Fibroblast of lung (primary cell): Measurements from ENCODE around the gene GGCX.

Experiments used
- CTCF ChIP-seq, 2 donors: IDR thresholded peaks in 1 of 2; conservative IDR thresholded peaks in 1 of 2; 1 replicate in 1 of 2; 2 replicates in 1 of 2; pipeline ENCODE4 v1.5.1; 2011 to 2012; ENCODE audit warnings: low read length in 2 of 2, control low read depth in 1 of 2, inconsistent platforms in 1 of 2, low read depth in 1 of 2, mild to moderate bottlenecking in 1 of 2
- EZH2 ChIP-seq: IDR thresholded peaks from 2 replicates; pipeline ENCODE4 v1.5.1; 2012; ENCODE audit warnings: low read length, control low read depth, mild to moderate bottlenecking; ENCODE audit errors: missing control alignments

- no peak for TF ChIP-seq CTCF (conservative IDR thresholded peaks at IDR 0.05 in 1 of 2, IDR thresholded peaks at IDR 0.05 in 1 of 2; ENCODE audit: low read depth in 1 of 2, low read length in 2 of 2)
- no peak for TF ChIP-seq EZH2
Measured at GRCh38 chr2:85496436-85496835, 64.9 kb downstream of the GGCX start.
